Measurements from ENCODE around the gene B9D2.

Gene B9D2

GRCh38 chr19:41405776-41406175, 41.8 kb upstream of the B9D2 start:
- no peak overlapping the region for H3K4me3 ChIP-seq (ENCODE audit: low read length in 2 of 2)
- H3K9me3 ChIP-seq (ENCODE audit: control insufficient read depth in 2 of 2, low read length in 2 of 2): no peaks in the 10 kb centered on the region
- no peak overlapping the region for H3K9ac ChIP-seq (ENCODE audit: low read depth in 1 of 2, low read length in 2 of 2)
- H3K36me3 ChIP-seq (ENCODE audit: control insufficient read depth in 2 of 2, insufficient read depth in 2 of 2, low read length in 2 of 2): peaks cover under 1 to 2% of the 10 kb centered on the region in 2 donors
- peaks cover 2 to 6% of the 10 kb centered on the region in 2 donors for H3K4me1 ChIP-seq (ENCODE audit: control insufficient read depth in 2 of 2, insufficient read depth in 2 of 2, low read length in 2 of 2)
- H3K27ac ChIP-seq (ENCODE audit: low read depth in 2 of 2, low read length in 2 of 2): no peak overlapping the region
- no peaks in the 10 kb centered on the region for H3K27me3 ChIP-seq (ENCODE audit: control insufficient read depth in 2 of 2, insufficient read depth in 2 of 2, low read length in 2 of 2)

DNA sequence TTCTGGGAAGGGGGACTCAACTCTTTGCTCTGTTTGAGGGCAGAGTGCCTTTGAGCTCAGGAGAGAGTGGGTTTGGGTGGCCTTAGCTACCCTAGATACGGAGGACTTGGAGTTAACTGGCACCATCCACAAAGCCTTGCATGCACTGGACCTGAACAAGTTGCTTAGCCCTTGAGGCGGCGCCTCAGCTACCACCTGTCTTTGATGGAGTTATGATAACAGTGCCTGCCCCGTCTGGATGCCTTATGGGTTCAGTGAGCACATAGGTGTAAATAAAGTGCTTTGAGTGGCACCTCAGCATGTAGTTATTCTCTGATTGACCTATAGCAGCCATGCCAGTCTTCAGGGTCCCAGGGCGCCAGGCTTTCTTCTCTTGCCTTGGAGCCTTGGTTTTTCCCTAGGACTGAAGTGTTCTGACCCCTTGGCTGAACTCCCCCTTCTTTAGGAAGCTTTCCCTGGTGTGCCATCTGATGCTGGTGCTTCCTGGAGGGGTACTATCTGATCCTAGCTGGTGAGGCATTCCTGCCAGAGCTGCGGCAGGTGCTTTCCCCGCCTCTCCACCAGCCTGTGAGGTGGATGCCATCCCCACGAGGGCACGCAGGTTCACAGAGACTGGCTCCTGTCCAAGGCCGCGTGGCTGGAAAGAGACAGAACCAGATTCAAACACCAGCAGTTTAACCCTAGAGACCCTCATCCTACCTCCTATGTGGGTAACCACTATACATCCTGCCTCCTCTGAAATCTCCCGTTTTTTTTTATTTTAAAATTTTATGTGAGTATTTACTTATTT, 39.4 kb upstream of the B9D2 start:
- Histone ChIP-seq H3K36me3 (ENCODE audit: control insufficient read depth in 2 of 2, insufficient read depth in 2 of 2, low read length in 2 of 2) (peaks cover 0 to 2% of the 10 kb centered on the region in 2 donors), H3K4me1 (ENCODE audit: control insufficient read depth in 2 of 2, insufficient read depth in 2 of 2, low read length in 2 of 2) (peaks cover 7% of the 10 kb centered on the region in 2 donors), H3K4me3 (ENCODE audit: low read length in 2 of 2) (no peak overlapping the region), H3K27me3 (ENCODE audit: control insufficient read depth in 2 of 2, insufficient read depth in 2 of 2, low read length in 2 of 2) (no peaks in the 10 kb centered on the region), H3K27ac (ENCODE audit: low read depth in 2 of 2, low read length in 2 of 2) (no peak overlapping the region), H3K9me3 (ENCODE audit: control insufficient read depth in 2 of 2, low read length in 2 of 2) (no peaks in the 10 kb centered on the region), H3K9ac (ENCODE audit: low read depth in 1 of 2, low read length in 2 of 2) (no peak overlapping the region)

DNA sequence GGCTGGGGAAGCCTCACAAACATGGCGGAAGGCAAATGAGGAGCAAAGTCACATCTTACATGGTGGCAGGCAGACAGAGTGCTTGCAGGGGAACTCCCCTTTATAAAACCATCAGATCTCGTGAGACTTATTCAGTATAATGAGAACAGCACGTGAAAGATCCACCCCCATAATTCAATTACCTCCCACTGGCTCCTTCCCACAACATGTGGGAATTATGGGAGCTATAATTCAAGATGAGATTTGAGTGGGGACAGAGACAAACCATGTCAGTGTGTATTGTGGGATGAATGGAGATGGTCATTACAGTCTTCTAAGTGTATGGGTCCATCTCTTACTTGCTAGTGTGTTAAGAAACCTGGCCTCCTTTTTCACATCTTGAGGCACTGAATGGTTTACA, 38.1 kb upstream of the B9D2 start:
- H3K9me3 ChIP-seq (ENCODE audit: control insufficient read depth in 2 of 2, low read length in 2 of 2): no peaks in the 10 kb centered on the region
- H3K27me3 ChIP-seq (ENCODE audit: control insufficient read depth in 2 of 2, insufficient read depth in 2 of 2, low read length in 2 of 2): no peaks in the 10 kb centered on the region
- H3K4me1 ChIP-seq (ENCODE audit: control insufficient read depth in 2 of 2, insufficient read depth in 2 of 2, low read length in 2 of 2): peaks cover 9% of the 10 kb centered on the region in 2 donors

GRCh38 chr19:41401483-41401882, 37.5 kb upstream of the B9D2 start:
- no peaks in the 10 kb centered on the region for H3K9me3 ChIP-seq (ENCODE audit: control insufficient read depth in 2 of 2, low read length in 2 of 2)
- H3K9ac ChIP-seq (ENCODE audit: low read depth in 1 of 2, low read length in 2 of 2): no peak overlapping the region
- H3K36me3 ChIP-seq (ENCODE audit: control insufficient read depth in 2 of 2, insufficient read depth in 2 of 2, low read length in 2 of 2): no peaks in the 10 kb centered on the region
- no peaks in the 10 kb centered on the region for H3K27me3 ChIP-seq (ENCODE audit: control insufficient read depth in 2 of 2, insufficient read depth in 2 of 2, low read length in 2 of 2)
- H3K4me1 ChIP-seq (ENCODE audit: control insufficient read depth in 2 of 2, insufficient read depth in 2 of 2, low read length in 2 of 2): peaks cover 12 to 13% of the 10 kb centered on the region in 2 donors
- H3K4me3 ChIP-seq (ENCODE audit: low read length in 2 of 2): no peak overlapping the region
- H3K27ac ChIP-seq (ENCODE audit: low read depth in 2 of 2, low read length in 2 of 2): no peak overlapping the region

More for the DNA sequence above, 38.1 kb upstream of the B9D2 start:
- H3K27ac ChIP-seq (ENCODE audit: low read depth in 2 of 2, low read length in 2 of 2): no peak overlapping the region
- no peaks in the 10 kb centered on the region for H3K36me3 ChIP-seq (ENCODE audit: control insufficient read depth in 2 of 2, insufficient read depth in 2 of 2, low read length in 2 of 2)
- H3K4me3 ChIP-seq (ENCODE audit: low read length in 2 of 2): no peak overlapping the region
- H3K9ac ChIP-seq (ENCODE audit: low read depth in 1 of 2, low read length in 2 of 2): no peak overlapping the region

- Histone ChIP-seq H3K9ac (ENCODE audit: low read depth in 1 of 2, low read length in 2 of 2) (no peak overlapping the region), H3K36me3 (ENCODE audit: control insufficient read depth in 2 of 2, insufficient read depth in 2 of 2, low read length in 2 of 2) (no peaks in the 10 kb centered on the region), H3K4me3 (ENCODE audit: low read length in 2 of 2) (no peak overlapping the region), H3K4me1 (ENCODE audit: control insufficient read depth in 2 of 2, insufficient read depth in 2 of 2, low read length in 2 of 2) (peaks cover 12 to 13% of the 10 kb centered on the region in 2 donors), H3K27me3 (ENCODE audit: control insufficient read depth in 2 of 2, insufficient read depth in 2 of 2, low read length in 2 of 2) (no peaks in the 10 kb centered on the region), H3K27ac (ENCODE audit: low read depth in 2 of 2, low read length in 2 of 2) (no peak overlapping the region), H3K9me3 (ENCODE audit: control insufficient read depth in 2 of 2, low read length in 2 of 2) (no peaks in the 10 kb centered on the region)
Observed at GRCh38 chr19:41399525-41399924, 35.6 kb upstream of the B9D2 start.

- H3K4me3 ChIP-seq (ENCODE audit: low read length in 2 of 2): peak overlapping the region; percentile 97 to 100
- H3K36me3 ChIP-seq (ENCODE audit: control insufficient read depth in 2 of 2, insufficient read depth in 2 of 2, low read length in 2 of 2): no peaks in the 10 kb centered on the region
- peak overlapping the region in 1 of 2 donors; percentile 32 for H3K9ac ChIP-seq (ENCODE audit: low read depth in 1 of 2, low read length in 2 of 2)
- H3K9me3 ChIP-seq (ENCODE audit: control insufficient read depth in 2 of 2, low read length in 2 of 2): no peaks in the 10 kb centered on the region
- peaks cover 12 to 13% of the 10 kb centered on the region in 2 donors for H3K4me1 ChIP-seq (ENCODE audit: control insufficient read depth in 2 of 2, insufficient read depth in 2 of 2, low read length in 2 of 2)
- no peak overlapping the region for H3K27ac ChIP-seq (ENCODE audit: low read depth in 2 of 2, low read length in 2 of 2)
- H3K27me3 ChIP-seq (ENCODE audit: control insufficient read depth in 2 of 2, insufficient read depth in 2 of 2, low read length in 2 of 2): no peaks in the 10 kb centered on the region
Observed at GRCh38 chr19:41399091-41399490, 35.1 kb upstream of the B9D2 start.

GRCh38 chr19:41398598-41398997, 34.6 kb upstream of the B9D2 start:
- no peak overlapping the region for H3K27ac ChIP-seq (ENCODE audit: low read depth in 2 of 2, low read length in 2 of 2)
- H3K9ac ChIP-seq (ENCODE audit: low read depth in 1 of 2, low read length in 2 of 2): peak overlapping the region; percentile 91 to 97
- H3K27me3 ChIP-seq (ENCODE audit: control insufficient read depth in 2 of 2, insufficient read depth in 2 of 2, low read length in 2 of 2): no peaks in the 10 kb centered on the region
- H3K9me3 ChIP-seq (ENCODE audit: control insufficient read depth in 2 of 2, low read length in 2 of 2): no peaks in the 10 kb centered on the region
- no peaks in the 10 kb centered on the region for H3K36me3 ChIP-seq (ENCODE audit: control insufficient read depth in 2 of 2, insufficient read depth in 2 of 2, low read length in 2 of 2)
- H3K4me3 ChIP-seq (ENCODE audit: low read length in 2 of 2): peak overlapping the region; percentile 97 to 100
- H3K4me1 ChIP-seq (ENCODE audit: control insufficient read depth in 2 of 2, insufficient read depth in 2 of 2, low read length in 2 of 2): peaks cover 12 to 13% of the 10 kb centered on the region in 2 donors

GRCh38 chr19:41398050-41398418, 34.1 kb upstream of the B9D2 start:
- peaks cover 12 to 13% of the 10 kb centered on the region in 2 donors for H3K4me1 ChIP-seq (ENCODE audit: control insufficient read depth in 2 of 2, insufficient read depth in 2 of 2, low read length in 2 of 2)

DNA sequence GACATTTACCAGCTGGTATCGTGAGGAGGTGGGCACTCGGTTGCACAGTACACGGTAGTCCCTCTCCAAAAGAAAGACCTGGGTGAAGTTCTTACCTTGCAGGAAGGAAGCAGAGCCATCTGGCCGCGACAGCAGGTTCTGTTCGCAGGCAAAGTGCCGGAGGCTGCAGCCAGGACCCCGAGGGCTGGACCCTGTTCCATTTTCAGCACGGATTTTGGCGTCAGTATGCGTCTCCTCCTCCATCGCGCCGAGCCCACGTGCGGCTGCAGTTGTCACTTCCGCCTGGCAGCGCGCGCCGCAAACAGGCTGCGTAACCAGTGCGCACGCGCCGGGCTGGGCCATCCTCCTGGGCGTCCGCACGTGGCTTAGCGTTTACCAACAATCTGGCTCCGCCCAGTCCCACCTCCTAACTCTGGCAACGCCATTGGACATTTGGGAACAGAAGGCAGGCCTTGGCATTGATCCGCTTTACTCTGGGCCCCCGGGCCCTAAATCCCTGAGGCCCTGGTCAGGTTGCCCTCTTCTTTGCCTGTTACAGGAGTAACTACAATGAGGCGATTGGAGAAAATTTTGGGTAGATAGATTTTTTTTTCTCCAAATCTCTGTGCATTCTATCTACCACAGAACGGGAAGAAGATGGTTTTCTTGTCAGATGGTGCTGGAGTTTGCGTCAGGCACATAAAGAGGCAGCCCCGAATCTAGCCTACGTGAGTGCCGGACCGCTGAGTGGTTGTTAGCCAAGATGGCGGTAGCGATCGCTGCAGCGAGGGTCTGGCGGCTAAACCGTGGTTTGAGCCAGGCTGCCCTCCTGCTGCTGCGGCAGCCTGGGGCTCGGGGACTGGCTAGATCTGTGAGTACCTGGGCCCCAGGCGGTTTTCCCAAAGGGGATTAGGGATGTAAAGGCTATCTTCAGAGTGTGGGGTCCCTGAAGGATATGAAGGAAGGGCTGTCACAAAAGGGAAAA, 33.4 kb upstream of the B9D2 start, which contains the start of the genes BCKDHA and EXOSC5:
BCKDHA (plus strand) TSS at position 733 of the 964 bp plus-strand sequence; CDS start at position 743, 10 bp downstream.
EXOSC5 (minus strand) TSS at position 274 of the 964 bp plus-strand sequence; CDS start at position 243, 31 bp downstream.
- no peaks in the 10 kb centered on the region for H3K27me3 ChIP-seq (ENCODE audit: control insufficient read depth in 2 of 2, insufficient read depth in 2 of 2, low read length in 2 of 2)
- H3K27ac ChIP-seq (ENCODE audit: low read depth in 2 of 2, low read length in 2 of 2): peak within 1 kb of the TSS; percentile 90 to 92
- no peaks in the 10 kb centered on the region for H3K9me3 ChIP-seq (ENCODE audit: control insufficient read depth in 2 of 2, low read length in 2 of 2)
- H3K36me3 ChIP-seq (ENCODE audit: control insufficient read depth in 2 of 2, insufficient read depth in 2 of 2, low read length in 2 of 2): no peaks in the 10 kb centered on the region
- peaks cover 12 to 13% of the 10 kb centered on the region in 2 donors for H3K4me1 ChIP-seq (ENCODE audit: control insufficient read depth in 2 of 2, insufficient read depth in 2 of 2, low read length in 2 of 2)
- H3K9ac ChIP-seq (ENCODE audit: low read depth in 1 of 2, low read length in 2 of 2): peak within 1 kb of the TSS; percentile 91 to 97
- H3K4me3 ChIP-seq (ENCODE audit: low read length in 2 of 2): peak within 1 kb of the TSS; percentile 97 to 100

More at GRCh38 chr19:41398050-41398418, 34.1 kb upstream of the B9D2 start:
- Histone ChIP-seq H3K36me3 (ENCODE audit: control insufficient read depth in 2 of 2, insufficient read depth in 2 of 2, low read length in 2 of 2) (no peaks in the 10 kb centered on the region), H3K9me3 (ENCODE audit: control insufficient read depth in 2 of 2, low read length in 2 of 2) (no peaks in the 10 kb centered on the region), H3K9ac (ENCODE audit: low read depth in 1 of 2, low read length in 2 of 2) (peak overlapping the region; percentile 91 to 97), H3K27ac (ENCODE audit: low read depth in 2 of 2, low read length in 2 of 2) (peak overlapping the region; percentile 90 to 92), H3K27me3 (ENCODE audit: control insufficient read depth in 2 of 2, insufficient read depth in 2 of 2, low read length in 2 of 2) (no peaks in the 10 kb centered on the region), H3K4me3 (ENCODE audit: low read length in 2 of 2) (peak overlapping the region; percentile 97 to 100)
